K562 (cell line): ENCODE results near the gene NR4A2. TPM values are rescaled to one million over a fixed set of nuclear protein-coding genes. Genes with fewer than 3 reads are reported as not detected.

Experiments
- ATAC-seq: fragments of 200-7000 bp; cut with Tn5 transposase; 3 replicates; pipeline ENCODE4 v1.9.1; 2020; ENCODE audit warnings: moderate library complexity
- BruUV-seq: library from RNA; stranded (reverse); fragments of 400-500 nt; replicated peaks from 2 replicates; lab custom pipeline; 2021; lab: Mats Ljungman, UMichigan
- CTCF ChIA-PET: fragments of 300-600 bp; formaldehyde crosslinking; extraction: SDS; loops from one replicate; lab custom pipeline; 2021; ENCODE audit warnings: low intra/inter-chr PET ratio; lab: Yijun Ruan, JAX
- POLR2A ChIA-PET: fragments of 300-600, 350-650 bp; sonication (Branson Sonifier 250); formaldehyde crosslinking; extraction: SDS; loops from one replicate; lab custom pipeline; 2021; ENCODE audit warnings: antibody characterized with exemption, inconsistent platforms; lab: Yijun Ruan, JAX
- DNase-seq, 4 experiments: peaks; one replicate each; pipeline versions ENCODE4 v3.0.0 to v3.0.0-alpha.2; 2011 to 2018; ENCODE audit warnings: low spot score in 3 of 4, mixed read lengths in 3 of 4; ENCODE audit errors: extremely low read depth in 1 of 4
- FAIRE-seq: peaks from 2 replicates; lab custom pipeline; 2011; peaks lifted over from hg19 to GRCh38; lab: Jason Lieb, UNC
- H2AFZ ChIP-seq: 2 replicates; pipeline ENCODE4 v1.6.0; 2011; ENCODE audit warnings: low read depth, low read length, control low read depth, inconsistent platforms
- H3K27ac ChIP-seq: fragments of 200-600 bp; 3 replicates; pipeline ENCODE4 v1.8.0; 2011; ENCODE audit warnings: low read depth, mild to moderate bottlenecking, control low read depth, inconsistent platforms, low read length, moderate library complexity, mixed read lengths; ENCODE audit errors: extremely low read depth
- H3K27me3 ChIP-seq, 2 experiments: fragments of 300-600 bp in 1 of 2; 2 replicates in 1 of 2; 3 replicates in 1 of 2; pipeline versions ENCODE4 v1.6.0 to v1.8.0; 2011; ENCODE audit warnings: inconsistent platforms in 2 of 2, low read length in 2 of 2, mild to moderate bottlenecking in 1 of 2, mixed read lengths in 1 of 2, moderate library complexity in 1 of 2; ENCODE audit not compliant: control insufficient read depth in 2 of 2, insufficient read depth in 2 of 2
- H3K36me3 ChIP-seq: fragments of 300-600 bp; 3 replicates; pipeline ENCODE4 v1.8.0; 2011; ENCODE audit warnings: mild to moderate bottlenecking, low read length, inconsistent platforms; ENCODE audit not compliant: control insufficient read depth, insufficient read depth
- H3K4me1 ChIP-seq, 2 experiments: fragments of 200-600 bp in 1 of 2; replicated peaks in 1 of 2; 2 replicates in 1 of 2; 3 replicates in 1 of 2; pipeline versions ENCODE4 v1.5.1 to v1.8.0; 2011; ENCODE audit warnings: inconsistent platforms in 2 of 2, low read length in 2 of 2, mild to moderate bottlenecking in 1 of 2, mixed read lengths in 1 of 2, moderate library complexity in 1 of 2; ENCODE audit not compliant: control insufficient read depth in 2 of 2, insufficient read depth in 2 of 2
- H3K4me2 ChIP-seq: 2 replicates; pipeline ENCODE4 v1.6.1; 2011; ENCODE audit warnings: low read length, control low read depth, inconsistent platforms, mixed read lengths; ENCODE audit not compliant: insufficient read depth
- H3K4me3 ChIP-seq: fragments of 200-600 bp; sonication (generic), shearing (Covaris generic); 2 replicates; pipeline ENCODE4 v1.5.1; 2016; ENCODE audit warnings: control low read depth, inconsistent platforms
- H3K79me2 ChIP-seq: fragments of 200-600 bp; 3 replicates; pipeline ENCODE4 v1.8.0; 2011; ENCODE audit warnings: low read length, inconsistent platforms; ENCODE audit not compliant: control insufficient read depth, insufficient read depth
- H3K9ac ChIP-seq, 2 experiments: 2 replicates each; pipeline versions ENCODE4 v1.6.0 to v1.6.1; 2011; ENCODE audit warnings: low read depth in 2 of 2, low read length in 2 of 2, control low read depth in 1 of 2, inconsistent platforms in 1 of 2, mild to moderate bottlenecking in 1 of 2, mixed read lengths in 1 of 2; ENCODE audit not compliant: insufficient read depth in 1 of 2
- H3K9me1 ChIP-seq: one replicate; pipeline ENCODE4 v1.6.0; 2011; ENCODE audit warnings: inconsistent platforms, mild to moderate bottlenecking, low read length, moderate library complexity; ENCODE audit not compliant: control insufficient read depth, insufficient read depth
- H3K9me3 ChIP-seq: replicated peaks from 2 replicates; pipeline ENCODE4 v1.5.1; 2011; ENCODE audit warnings: low read depth, low read length, inconsistent platforms; ENCODE audit not compliant: control insufficient read depth, insufficient read depth
- H4K20me1 ChIP-seq: replicated peaks from 2 replicates; pipeline ENCODE4 v1.6.1; 2011; ENCODE audit warnings: low read length, inconsistent platforms, mixed read lengths; ENCODE audit not compliant: control insufficient read depth, insufficient read depth
- FOXK2 ChIP-seq, 2 experiments: fragments of 450-650 bp; IDR thresholded peaks in 1 of 2; conservative IDR thresholded peaks in 1 of 2; 2 replicates each; pipeline ENCODE4 v1.6.1; 2016; ENCODE audit warnings: low read depth in 2 of 2, mild to moderate bottlenecking in 1 of 2
- GATAD2B ChIP-seq: fragments of 450-650 bp; IDR thresholded peaks from 2 replicates; pipeline ENCODE4 v1.6.1; 2017; ENCODE audit warnings: mild to moderate bottlenecking, borderline replicate concordance
- HMG20B ChIP-seq: fragments of 250-450 bp; sonication (Bioruptor Pico); IDR thresholded peaks from 2 replicates; pipeline ENCODE4 v1.5.0; 2021; ENCODE audit warnings: mild to moderate bottlenecking
- NR2C2 ChIP-seq, 2 experiments: fragments of 200-800 bp in 1 of 2; sonication (Bioruptor generic) in 1 of 2; sonication (generic) in 1 of 2; formaldehyde crosslinking in 1 of 2; IDR thresholded peaks; 2 replicates each; pipeline versions ENCODE4 v1.6.1 to v1.8.0; 2016 to 2022; ENCODE audit warnings: mild to moderate bottlenecking in 1 of 2, missing compliant biosample characterization in 1 of 2, missing genetic modification characterization in 1 of 2, missing genetic modification reagents in 1 of 2
- WGBS: fragments of 100-300 bp; shearing (Covaris generic); methylation state at CpG from one replicate; pipeline ENCODE4 v1.1.6; 2016; ENCODE audit warnings: low coverage, mixed read lengths; ENCODE audit not compliant: insufficient coverage; ENCODE audit errors: missing lambda C conversion rate; 5-methylcytosine and 5-hydroxymethylcytosine counted together
- in situ Hi-C: fragments of 300-500 bp; cut with MboI; formaldehyde crosslinking; loops from 4 replicates; pipeline ENCODE4 v1.15.0; 2018; ENCODE audit warnings: inconsistent platforms, mixed read lengths
- intact Hi-C: fragments of 100-400 bp; cut with micrococcal nuclease; formaldehyde crosslinking; loops from 2 replicates; pipeline ENCODE4 v1.14.2; 2022
- polyA plus RNA-seq, 8 experiments: library from polyadenylated mRNA; depleted of rRNA in 4 of 8; stranded (reverse) in 5 of 8; unstranded in 3 of 8; fragments of >200 nt; fragmentation: Nextera tagmentation in 2 of 8; fragmentation: Illumina TruSeq in 1 of 8; extraction: Ambion mirVana in 2 of 8; extraction: Trizol in 1 of 8; gene quantifications; 2 replicates each; pipeline versions ENCODE4 v1.2.1 to v1.2.3, GENCODE V29; 2011 to 2014; ENCODE audit warnings: inconsistent platforms in 1 of 8, missing spikeins in 1 of 8
- total RNA-seq, 7 experiments: library from RNA; depleted of rRNA in 6 of 7; stranded (reverse); fragments of >200 nt in 6 of 7; fragmentation: Illumina TruSeq in 2 of 7; extraction: Trizol in 2 of 7; gene quantifications; 2 replicates each; pipeline versions ENCODE4 v1.2.1 to v1.2.3, GENCODE V29; 2011 to 2021; ENCODE audit warnings: low replicate concordance in 1 of 7
- TF ChIP-seq, protein P1 (sequence below), 2 experiments: fragments of 200-800 bp in 1 of 2; sonication (Bioruptor generic) in 1 of 2; sonication (generic) in 1 of 2; formaldehyde crosslinking in 1 of 2; IDR thresholded peaks in 1 of 2; conservative IDR thresholded peaks in 1 of 2; 2 replicates each; pipeline versions ENCODE4 v1.5.0 to v1.6.1; 2016 to 2020; ENCODE audit warnings: missing compliant biosample characterization in 1 of 2, missing genetic modification characterization in 1 of 2, missing genetic modification reagents in 1 of 2
- TF ChIP-seq, protein P2 (sequence below): fragments of 450-650 bp; IDR thresholded peaks from 2 replicates; pipeline ENCODE4 v1.6.1; 2017; ENCODE audit warnings: antibody characterized with exemption, mild to moderate bottlenecking

NR4A2 gene
- total and polyA plus RNA-seq, 9 of the 15 experiments (the other 6 are each of a cell fraction or from before 2014, with no cell fraction given): 0.94 to 5.1 (median 1.3) TPM

DNA sequence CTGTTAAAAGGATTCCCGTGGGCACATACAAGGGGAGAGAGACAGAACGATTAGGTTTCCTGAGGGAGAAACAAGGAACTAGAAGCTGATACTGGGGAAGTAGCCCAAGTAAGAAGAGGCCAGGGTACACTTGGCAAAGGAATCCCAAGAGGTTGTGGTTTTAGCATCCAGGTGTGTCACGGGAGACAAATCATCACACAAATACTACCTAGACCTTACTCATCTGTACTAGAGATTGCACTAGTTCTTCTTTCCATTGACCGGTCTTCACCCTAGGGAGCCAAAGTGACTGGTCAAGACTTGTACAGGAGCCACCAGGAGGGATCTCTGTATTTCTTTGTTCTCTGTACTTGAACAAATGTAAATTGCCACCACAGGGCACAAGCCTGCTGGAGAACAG is 14.2 kb upstream of the NR4A2 start:
- H3K79me2 ChIP-seq: peaks cover 14% of the 10 kb centered on the region; the same call in 2 of the 3 replicates
- H3K9me3 ChIP-seq: no peaks in the 10 kb centered on the region
- H4K20me1 ChIP-seq: no peaks in the 10 kb centered on the region
- ChIA-PET CTCF (no interaction called here), POLR2A (interaction anchor here (1.6 to 2.1 kb wide), 3 partner anchors 8 to 11 kb away, joined by 4 to 7 read pairs (median 5); no protein-coding TSS in a partner anchor)
- no peaks in the 10 kb centered on the region for H3K9me1 ChIP-seq
- no peak overlapping the region for H3K9ac ChIP-seq
- ATAC-seq (no peak), FAIRE-seq (no peak), DNase-seq (no peak)
- no peaks in the 10 kb centered on the region; a peak in 1 of 5 replicates for H3K27me3 ChIP-seq
- no TSS peak for BruUV-seq
- in situ Hi-C loops: loop anchor here (25.0 kb wide), 1 partner anchor 866 kb away; no protein-coding TSS in a partner anchor
- 47% methylated on average over 4 of the region's 4 CpGs for WGBS
- H3K27ac ChIP-seq: no peak overlapping the region
- intact Hi-C loops: no loop called here
- no peak overlapping the region; the same call in 1 of the 2 replicates for H2AFZ ChIP-seq
- H3K4me1 ChIP-seq: peaks cover 6 to 17% of the 10 kb centered on the region in 2 experiments; a peak in 4 of 5 replicates
- H3K4me3 ChIP-seq: no peak overlapping the region
- no peaks in the 10 kb centered on the region for H3K36me3 ChIP-seq
- TF ChIP-seq HMG20B: no peak
- TF ChIP-seq, protein P1, sequence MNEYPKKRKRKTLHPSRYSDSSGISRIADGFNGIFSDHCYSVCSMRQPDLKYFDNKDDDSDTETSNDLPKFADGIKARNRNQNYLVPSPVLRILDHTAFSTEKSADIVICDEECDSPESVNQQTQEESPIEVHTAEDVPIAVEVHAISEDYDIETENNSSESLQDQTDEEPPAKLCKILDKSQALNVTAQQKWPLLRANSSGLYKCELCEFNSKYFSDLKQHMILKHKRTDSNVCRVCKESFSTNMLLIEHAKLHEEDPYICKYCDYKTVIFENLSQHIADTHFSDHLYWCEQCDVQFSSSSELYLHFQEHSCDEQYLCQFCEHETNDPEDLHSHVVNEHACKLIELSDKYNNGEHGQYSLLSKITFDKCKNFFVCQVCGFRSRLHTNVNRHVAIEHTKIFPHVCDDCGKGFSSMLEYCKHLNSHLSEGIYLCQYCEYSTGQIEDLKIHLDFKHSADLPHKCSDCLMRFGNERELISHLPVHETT (CRISPR knock-in tag; conservative IDR thresholded peaks at IDR 0.05 in 1 of 2, IDR thresholded peaks at IDR 0.05 in 1 of 2): no peak
- H3K4me2 ChIP-seq: no peak overlapping the region

DNA sequence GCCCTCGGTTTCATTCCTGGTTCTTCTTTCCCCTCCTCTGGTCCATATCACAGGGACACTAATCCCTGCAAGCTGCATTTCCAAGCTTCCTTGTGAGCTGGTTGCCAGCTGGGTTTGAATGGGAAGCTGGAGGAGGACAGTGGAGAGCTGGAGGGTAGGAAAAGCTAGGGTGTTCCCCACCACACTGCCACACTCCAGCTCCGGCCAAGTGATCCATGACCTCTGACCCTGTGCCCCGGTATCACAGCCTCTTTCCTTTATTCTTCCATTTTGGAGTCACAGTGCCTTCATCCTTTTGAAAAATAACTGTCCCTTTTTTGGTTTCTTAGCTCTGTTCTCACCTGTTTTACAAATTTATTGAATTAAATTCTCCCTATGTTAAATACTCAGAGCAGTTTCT is 13.1 kb upstream of the NR4A2 start:
- H3K27ac ChIP-seq: no peak overlapping the region
- POLR2A ChIA-PET: interaction anchor here (0.6 to 2.0 kb wide), 4 partner anchors 9 to 1221 kb away, joined by 3 to 5 read pairs (median 4); no protein-coding TSS in a partner anchor
- WGBS: 82% methylated on average over 3 of the region's 3 CpGs
- H2AFZ ChIP-seq: no peak overlapping the region
- H3K4me1 ChIP-seq: peaks cover 6 to 17% of the 10 kb centered on the region in 2 experiments; a peak in 4 of 5 replicates
- H3K9me1 ChIP-seq: no peaks in the 10 kb centered on the region
- no peaks in the 10 kb centered on the region for H3K36me3 ChIP-seq
- intact Hi-C loops (no loop called here), in situ Hi-C loops (loop anchor here (25.0 kb wide), 1 partner anchor 867 kb away; no protein-coding TSS in a partner anchor)
- peak overlapping the region in 1 of 2 experiments; percentile 8; a peak in 1 of 4 replicates for H3K9ac ChIP-seq
- H4K20me1 ChIP-seq: no peaks in the 10 kb centered on the region
- no peaks in the 10 kb centered on the region; a peak in 1 of 5 replicates for H3K27me3 ChIP-seq
- ATAC-seq (no peak), DNase-seq (no peak), FAIRE-seq (no peak)
- H3K4me2 ChIP-seq: no peak overlapping the region
- CTCF ChIA-PET: no interaction called here
- no peaks in the 10 kb centered on the region for H3K9me3 ChIP-seq
- no TSS peak for BruUV-seq
- peaks cover 23% of the 10 kb centered on the region; the same call in 2 of the 3 replicates for H3K79me2 ChIP-seq
- H3K4me3 ChIP-seq: no peak overlapping the region
- no peak for TF ChIP-seq NR2C2 (CRISPR knock-in tag; IDR thresholded peaks at IDR 0.05)
- TF ChIP-seq NR2C2 (tag; IDR thresholded peaks at IDR 0.05): peak; percentile 46; the same call in 1 of the 2 replicates
- TF ChIP-seq, protein P2, sequence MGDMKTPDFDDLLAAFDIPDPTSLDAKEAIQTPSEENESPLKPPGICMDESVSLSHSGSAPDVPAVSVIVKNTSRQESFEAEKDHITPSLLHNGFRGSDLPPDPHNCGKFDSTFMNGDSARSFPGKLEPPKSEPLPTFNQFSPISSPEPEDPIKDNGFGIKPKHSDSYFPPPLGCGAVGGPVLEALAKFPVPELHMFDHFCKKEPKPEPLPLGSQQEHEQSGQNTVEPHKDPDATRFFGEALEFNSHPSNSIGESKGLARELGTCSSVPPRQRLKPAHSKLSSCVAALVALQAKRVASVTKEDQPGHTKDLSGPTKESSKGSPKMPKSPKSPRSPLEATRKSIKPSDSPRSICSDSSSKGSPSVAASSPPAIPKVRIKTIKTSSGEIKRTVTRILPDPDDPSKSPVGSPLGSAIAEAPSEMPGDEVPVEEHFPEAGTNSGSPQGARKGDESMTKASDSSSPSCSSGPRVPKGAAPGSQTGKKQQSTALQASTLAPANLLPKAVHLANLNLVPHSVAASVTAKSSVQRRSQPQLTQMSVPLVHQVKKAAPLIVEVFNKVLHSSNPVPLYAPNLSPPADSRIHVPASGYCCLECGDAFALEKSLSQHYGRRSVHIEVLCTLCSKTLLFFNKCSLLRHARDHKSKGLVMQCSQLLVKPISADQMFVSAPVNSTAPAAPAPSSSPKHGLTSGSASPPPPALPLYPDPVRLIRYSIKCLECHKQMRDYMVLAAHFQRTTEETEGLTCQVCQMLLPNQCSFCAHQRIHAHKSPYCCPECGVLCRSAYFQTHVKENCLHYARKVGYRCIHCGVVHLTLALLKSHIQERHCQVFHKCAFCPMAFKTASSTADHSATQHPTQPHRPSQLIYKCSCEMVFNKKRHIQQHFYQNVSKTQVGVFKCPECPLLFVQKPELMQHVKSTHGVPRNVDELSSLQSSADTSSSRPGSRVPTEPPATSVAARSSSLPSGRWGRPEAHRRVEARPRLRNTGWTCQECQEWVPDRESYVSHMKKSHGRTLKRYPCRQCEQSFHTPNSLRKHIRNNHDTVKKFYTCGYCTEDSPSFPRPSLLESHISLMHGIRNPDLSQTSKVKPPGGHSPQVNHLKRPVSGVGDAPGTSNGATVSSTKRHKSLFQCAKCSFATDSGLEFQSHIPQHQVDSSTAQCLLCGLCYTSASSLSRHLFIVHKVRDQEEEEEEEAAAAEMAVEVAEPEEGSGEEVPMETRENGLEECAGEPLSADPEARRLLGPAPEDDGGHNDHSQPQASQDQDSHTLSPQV: 0 out of 2 replicates have a peak, but pooled peaks have one; percentile 21
- no peak for TF ChIP-seq GATAD2B
- no peak for TF ChIP-seq FOXK2 (conservative IDR thresholded peaks at IDR 0.05 in 1 of 2, IDR thresholded peaks at IDR 0.05 in 1 of 2; ENCODE audit: low read depth in 2 of 2)
